Endothelial cell of umbilical vein (primary cell): Measurements from ENCODE around the gene MACROH2A1. TPM values are rescaled to one million over a fixed set of nuclear protein-coding genes. Genes with fewer than 3 reads are reported as not detected.

Experiments used
- BruUV-seq: library from RNA; stranded (reverse); fragments of 400-500 nt; replicated peaks from 2 replicates; lab custom pipeline; 2021; lab: Mats Ljungman, UMichigan
- CTCF ChIA-PET: fragments of 300-600, 350-600 bp; sonication (Branson Sonifier 250); formaldehyde crosslinking; loops from one replicate; lab custom pipeline; 2021; ENCODE audit warnings: antibody characterized with exemption, inconsistent platforms; lab: Charles Lee
- POLR2A ChIA-PET: fragments of 300-600, 350-600 bp; sonication (Branson Sonifier 250); formaldehyde crosslinking; loops from one replicate; lab custom pipeline; 2021; ENCODE audit warnings: antibody characterized with exemption, inconsistent platforms; lab: Charles Lee
- DNase-seq: peaks from one replicate; pipeline ENCODE4 v3.0.0-alpha.2; 2011; ENCODE audit warnings: low read depth, low spot score
- FAIRE-seq: peaks from 2 replicates; lab custom pipeline; 2011; peaks lifted over from hg19 to GRCh38; lab: Jason Lieb, UNC
- H2AFZ ChIP-seq: 2 replicates; pipeline ENCODE4 v1.6.0; 2012; ENCODE audit warnings: low read depth, low read length, control low read depth, inconsistent platforms
- H3K27ac ChIP-seq: 2 replicates; pipeline ENCODE4 v1.5.1; 2011; ENCODE audit warnings: low read depth, mild to moderate bottlenecking, control low read depth, low read length, moderate library complexity; ENCODE audit not compliant: insufficient read depth
- H3K27me3 ChIP-seq, 2 experiments: 2 replicates each; pipeline versions ENCODE4 v1.6.0 to v1.6.1; 2011; ENCODE audit warnings: low read length in 2 of 2, mixed read lengths in 1 of 2; ENCODE audit not compliant: control insufficient read depth in 2 of 2, insufficient read depth in 2 of 2
- H3K36me3 ChIP-seq, 2 experiments: 2 replicates in 1 of 2; 3 replicates in 1 of 2; pipeline ENCODE4 v1.5.1; 2011; ENCODE audit warnings: low read length in 2 of 2, mild to moderate bottlenecking in 1 of 2, moderate library complexity in 1 of 2; ENCODE audit not compliant: control insufficient read depth in 2 of 2, insufficient read depth in 2 of 2; ENCODE audit errors: extremely low read depth in 1 of 2
- H3K4me1 ChIP-seq: 3 replicates; pipeline ENCODE4 v1.5.1; 2011; ENCODE audit warnings: mild to moderate bottlenecking, low read length; ENCODE audit not compliant: control insufficient read depth, insufficient read depth; ENCODE audit errors: extremely low read depth
- H3K4me2 ChIP-seq: 2 replicates; pipeline ENCODE4 v1.6.1; 2011; ENCODE audit warnings: low read length, control low read depth, mixed read lengths; ENCODE audit not compliant: insufficient read depth
- H3K4me3 ChIP-seq, 3 experiments: fragments of 200-600 bp in 1 of 3; sonication (generic), shearing (Covaris generic) in 1 of 3; replicated peaks in 1 of 3; 2 replicates each; pipeline ENCODE4 v1.5.1; 2011 to 2016; ENCODE audit warnings: control low read depth in 3 of 3, low read length in 3 of 3, mild to moderate bottlenecking in 2 of 3, inconsistent platforms in 1 of 3, low read depth in 1 of 3, moderate library complexity in 1 of 3; ENCODE audit not compliant: insufficient read depth in 1 of 3
- H3K79me2 ChIP-seq: 2 replicates; pipeline ENCODE4 v1.6.0; 2012; ENCODE audit warnings: low read length, inconsistent platforms; ENCODE audit not compliant: control insufficient read depth, insufficient read depth
- H3K9ac ChIP-seq: replicated peaks from 2 replicates; pipeline ENCODE3; 2011; ENCODE audit warnings: low read length, control low read depth; ENCODE audit not compliant: insufficient read depth; ENCODE audit errors: extremely low read depth
- H3K9me1 ChIP-seq: replicated peaks from 3 replicates; pipeline ENCODE4 v1.6.0; 2011; ENCODE audit warnings: mild to moderate bottlenecking, low read length; ENCODE audit not compliant: control insufficient read depth, insufficient read depth; ENCODE audit errors: extremely low read depth
- H3K9me3 ChIP-seq: replicated peaks from 2 replicates; pipeline ENCODE4 v1.5.1; 2012; ENCODE audit warnings: low read length, inconsistent platforms; ENCODE audit not compliant: control insufficient read depth, insufficient read depth
- H4K20me1 ChIP-seq: replicated peaks from 2 replicates; pipeline ENCODE3; 2011; ENCODE audit warnings: mild to moderate bottlenecking, low read length; ENCODE audit not compliant: control insufficient read depth, insufficient read depth; ENCODE audit errors: extremely low read depth
- FOS ChIP-seq: IDR thresholded peaks from 2 replicates; pipeline ENCODE4 v1.6.1; 2011; ENCODE audit warnings: mild to moderate bottlenecking, low read length, moderate library complexity, borderline replicate concordance; ENCODE audit not compliant: insufficient read depth
- GATA2 ChIP-seq: IDR thresholded peaks from 2 replicates; pipeline ENCODE4 v1.7.0; 2011; ENCODE audit warnings: low read depth, mild to moderate bottlenecking, moderate library complexity, mixed read lengths, low read length; ENCODE audit not compliant: insufficient read length, insufficient read depth
- MAX ChIP-seq: IDR thresholded peaks from 2 replicates; pipeline ENCODE4 v1.6.1; 2011; ENCODE audit not compliant: insufficient read depth, insufficient read length
- MYC ChIP-seq: IDR thresholded peaks from one replicate; pipeline ENCODE4 v1.6.1; 2011; ENCODE audit warnings: mild to moderate bottlenecking, low read depth, low read length
- POLR2A ChIP-seq: IDR thresholded peaks from 2 replicates; pipeline ENCODE4 v1.6.1; 2012; ENCODE audit warnings: low read depth, mild to moderate bottlenecking, control low read depth, low read length
- POLR2AphosphoS5 ChIP-seq: IDR thresholded peaks from 2 replicates; pipeline ENCODE4 v1.6.1; 2012; ENCODE audit warnings: low read depth, mild to moderate bottlenecking, control low read depth, low read length, moderate library complexity; ENCODE audit not compliant: insufficient read depth
- dilution Hi-C: fragments of 300-500 bp; cut with MboI; formaldehyde crosslinking; loops from one replicate; pipeline ENCODE4 v1.15.0; 2019; ENCODE audit warnings: low sequenced_read_pairs; ENCODE audit not compliant: extremely low pct_ligation_motif_present
- intact Hi-C: fragments of 100-400 bp; cut with micrococcal nuclease; formaldehyde crosslinking; loops from one replicate; pipeline ENCODE4 v1.10.0; 2022
- polyA plus RNA-seq, 4 experiments: library from polyadenylated mRNA; depleted of rRNA in 3 of 4; stranded (reverse) in 3 of 4; unstranded in 1 of 4; fragments of >200 nt; gene quantifications; 2 replicates each; pipeline versions ENCODE4 v1.2.1 to v1.2.3, GENCODE V29; 2011 to 2012; ENCODE audit warnings: missing spikeins in 1 of 4
- total RNA-seq: library from RNA; stranded (reverse); gene quantifications from 2 replicates; pipeline ENCODE4 v1.2.3, GENCODE V29; 2021
- TF ChIP-seq, protein P1 (sequence below), 2 donors: IDR thresholded peaks; 1 replicate in 1 of 2; 2 replicates in 1 of 2; pipeline ENCODE4 v1.5.1; 2011; ENCODE audit warnings: low read length in 2 of 2, mild to moderate bottlenecking in 2 of 2, moderate library complexity in 2 of 2, control low read depth in 1 of 2, inconsistent platforms in 1 of 2, low read depth in 1 of 2; ENCODE audit not compliant: insufficient read depth in 1 of 2; ENCODE audit errors: extremely low read depth in 1 of 2

MACROH2A1 gene
- total and polyA plus RNA-seq, 2 donors (not counting 3 experiments of a cell fraction or from before 2014, with no cell fraction given) = 89.3 to 147 TPM

DNA sequence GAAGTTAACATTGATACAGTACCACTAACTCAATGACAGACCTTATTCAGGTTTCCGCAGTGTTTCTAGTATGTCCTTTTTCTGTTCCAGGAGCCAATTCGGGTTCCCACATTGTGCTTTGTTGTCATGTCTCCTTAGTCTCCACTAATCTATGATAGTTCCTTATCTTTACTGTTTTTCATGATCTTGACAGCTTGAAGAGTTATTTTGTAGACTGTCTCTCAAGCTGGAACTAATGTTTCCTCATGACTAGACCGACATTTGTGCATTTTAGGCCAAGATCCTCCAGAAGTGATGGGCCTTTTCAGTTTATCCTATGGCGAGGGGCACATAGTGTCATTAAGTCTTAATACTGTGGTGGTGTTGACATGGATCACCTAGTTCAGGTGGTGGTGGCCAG is 104.2 kb downstream of the MACROH2A1 start:
- dilution Hi-C loops = no loop called here
- Histone ChIP-seq H3K27ac (no peak overlapping the region), H3K4me3 (no peak overlapping the region), H3K79me2 (no peaks in the 10 kb centered on the region), H3K27me3 (peaks cover 5 to 14% of the 10 kb centered on the region in 2 experiments), H2AFZ (no peak overlapping the region), H4K20me1 (no peaks in the 10 kb centered on the region), H3K9me3 (no peaks in the 10 kb centered on the region), H3K4me2 (no peak overlapping the region), H3K9ac (no peak overlapping the region), H3K9me1 (no peaks in the 10 kb centered on the region), H3K4me1 (no peaks in the 10 kb centered on the region), H3K36me3 (no peaks in the 10 kb centered on the region)
- BruUV-seq = no TSS peak
- intact Hi-C loops = no loop called here
- FAIRE-seq (no peak), DNase-seq (no peak)
- TF ChIP-seq POLR2A (no peak), POLR2AphosphoS5 (no peak), MYC (no peak), FOS (no peak), MAX (no peak), GATA2 (no peak)
- TF ChIP-seq, protein P1, sequence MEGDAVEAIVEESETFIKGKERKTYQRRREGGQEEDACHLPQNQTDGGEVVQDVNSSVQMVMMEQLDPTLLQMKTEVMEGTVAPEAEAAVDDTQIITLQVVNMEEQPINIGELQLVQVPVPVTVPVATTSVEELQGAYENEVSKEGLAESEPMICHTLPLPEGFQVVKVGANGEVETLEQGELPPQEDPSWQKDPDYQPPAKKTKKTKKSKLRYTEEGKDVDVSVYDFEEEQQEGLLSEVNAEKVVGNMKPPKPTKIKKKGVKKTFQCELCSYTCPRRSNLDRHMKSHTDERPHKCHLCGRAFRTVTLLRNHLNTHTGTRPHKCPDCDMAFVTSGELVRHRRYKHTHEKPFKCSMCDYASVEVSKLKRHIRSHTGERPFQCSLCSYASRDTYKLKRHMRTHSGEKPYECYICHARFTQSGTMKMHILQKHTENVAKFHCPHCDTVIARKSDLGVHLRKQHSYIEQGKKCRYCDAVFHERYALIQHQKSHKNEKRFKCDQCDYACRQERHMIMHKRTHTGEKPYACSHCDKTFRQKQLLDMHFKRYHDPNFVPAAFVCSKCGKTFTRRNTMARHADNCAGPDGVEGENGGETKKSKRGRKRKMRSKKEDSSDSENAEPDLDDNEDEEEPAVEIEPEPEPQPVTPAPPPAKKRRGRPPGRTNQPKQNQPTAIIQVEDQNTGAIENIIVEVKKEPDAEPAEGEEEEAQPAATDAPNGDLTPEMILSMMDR (IDR thresholded peaks at IDR 0.05; ENCODE audit: extremely low read depth in 1 of 2, insufficient read depth in 1 of 2, low read depth in 1 of 2, low read length in 2 of 2) = no peak
- POLR2A ChIA-PET = no interaction called here
- CTCF ChIA-PET = no interaction called here
